Sigmoid colon (tissue), 7 donors: ENCODE results near the gene ZFP64. TPM values are rescaled to one million over a fixed set of nuclear protein-coding genes. Genes with fewer than 3 reads are reported as not detected.

ENCODE experiments used
- DNase-seq: peaks from one replicate; pipeline ENCODE4 v3.0.0-alpha.2; 2019
- H3K27ac ChIP-seq, 4 donors: fragments of 200-600 bp; sonication (generic); one replicate each; pipeline ENCODE4 v1.5.1; 2016 to 2019; ENCODE audit warnings: mild to moderate bottlenecking in 1 of 4
- H3K27me3 ChIP-seq, 3 donors: fragments of 200-600 bp; sonication (generic); one replicate each; pipeline ENCODE4 v1.5.1; 2019; ENCODE audit warnings: mild to moderate bottlenecking in 1 of 3
- H3K36me3 ChIP-seq, 4 donors: fragments of 200-600 bp; sonication (generic); one replicate each; pipeline ENCODE4 v1.5.1; 2016 to 2019
- H3K4me1 ChIP-seq, 4 donors: fragments of 200-600 bp; sonication (generic); one replicate each; pipeline ENCODE4 v1.5.1; 2017 to 2019
- H3K4me3 ChIP-seq, 4 donors: fragments of 200-600 bp; sonication (generic); one replicate each; pipeline ENCODE4 v1.5.1; 2017 to 2019; ENCODE audit warnings: mild to moderate bottlenecking in 2 of 4, moderate library complexity in 1 of 4
- H3K9me3 ChIP-seq, 4 donors: fragments of 200-600 bp in 3 of 4; sonication (generic) in 3 of 4; one replicate each; pipeline versions ENCODE4 v1.5.1 to v1.6.1; 2013 to 2019
- CTCF ChIP-seq, 4 experiments: fragments of 450-650 bp in 3 of 4; fragments of 200-600 bp in 1 of 4; IDR thresholded peaks; one replicate each; pipeline ENCODE4 v1.5.1; 2016 to 2019; ENCODE audit warnings: antibody characterized with exemption in 4 of 4, mild to moderate bottlenecking in 3 of 4, moderate library complexity in 2 of 4
- EP300 ChIP-seq, 4 donors: sonication (generic); formaldehyde crosslinking; IDR thresholded peaks; one replicate each; pipeline ENCODE4 v1.6.1; 2017; ENCODE audit warnings: antibody characterized with exemption in 4 of 4
- POLR2A ChIP-seq, 2 donors: fragments of 450-650 bp; IDR thresholded peaks; one replicate each; pipeline ENCODE4 v1.6.1; 2016; ENCODE audit warnings: antibody characterized with exemption in 2 of 2, mild to moderate bottlenecking in 2 of 2, moderate library complexity in 2 of 2
- POLR2AphosphoS5 ChIP-seq, 4 donors: sonication (generic); formaldehyde crosslinking; IDR thresholded peaks; one replicate each; pipeline ENCODE4 v1.6.1; 2017; ENCODE audit warnings: antibody characterized with exemption in 4 of 4
- WGBS, 2 donors: extraction: QIAGEN DNeasy Blood & Tissue Kit; methylation state at CpG; one replicate each; pipeline ENCODE4 v1.1.7; 2013; 5-methylcytosine and 5-hydroxymethylcytosine counted together
- intact Hi-C: fragments of 100-400 bp; cut with DNase I; formaldehyde crosslinking; loops from one replicate; pipeline ENCODE4 v1.15.1; 2023
- polyA plus RNA-seq, 3 donors: library from polyadenylated mRNA; stranded (reverse); fragments of 200-250 nt; gene quantifications; one replicate each; pipeline ENCODE4 v1.2.3, GENCODE V29; 2013
- total RNA-seq, 4 donors: library from RNA; depleted of rRNA; stranded (reverse); fragments of >200 nt; gene quantifications; one replicate each; pipeline ENCODE4 v1.1.0, GENCODE V29; 2016
- donor health status: healthy with polysubstance abuse.
- donor health status: Bipolar disorder and iron deficiency.
- donor health status: healthy.

ZFP64 gene
- total and polyA plus RNA-seq, 7 donors = 5.4 to 20.5 (median 9.6) TPM

- Histone ChIP-seq H3K4me3 (no peak overlapping the region), H3K9me3 (no peaks in the 10 kb centered on the region), H3K4me1 (no peaks in the 10 kb centered on the region), H3K27ac (no peak overlapping the region), H3K36me3 (peaks cover 0 to 33% (median 4%) of the 10 kb centered on the region in 4 donors), H3K27me3 (no peaks in the 10 kb centered on the region)
- DNase-seq = no peak
- 95% methylated on average over 5 of the region's 5 CpGs for WGBS, 2 donors
- intact Hi-C loops = no loop called here
- TF ChIP-seq EP300 (IDR thresholded peaks at IDR 0.05) = no peak
- no peak for TF ChIP-seq CTCF (IDR thresholded peaks at IDR 0.05)
- TF ChIP-seq POLR2A (IDR thresholded peaks at IDR 0.05) = no peak
- no peak for TF ChIP-seq POLR2AphosphoS5 (IDR thresholded peaks at IDR 0.05)
These were observed 11.3 kb downstream of the ZFP64 start for GRCh38 chr20:52180180-52180840.

DNA sequence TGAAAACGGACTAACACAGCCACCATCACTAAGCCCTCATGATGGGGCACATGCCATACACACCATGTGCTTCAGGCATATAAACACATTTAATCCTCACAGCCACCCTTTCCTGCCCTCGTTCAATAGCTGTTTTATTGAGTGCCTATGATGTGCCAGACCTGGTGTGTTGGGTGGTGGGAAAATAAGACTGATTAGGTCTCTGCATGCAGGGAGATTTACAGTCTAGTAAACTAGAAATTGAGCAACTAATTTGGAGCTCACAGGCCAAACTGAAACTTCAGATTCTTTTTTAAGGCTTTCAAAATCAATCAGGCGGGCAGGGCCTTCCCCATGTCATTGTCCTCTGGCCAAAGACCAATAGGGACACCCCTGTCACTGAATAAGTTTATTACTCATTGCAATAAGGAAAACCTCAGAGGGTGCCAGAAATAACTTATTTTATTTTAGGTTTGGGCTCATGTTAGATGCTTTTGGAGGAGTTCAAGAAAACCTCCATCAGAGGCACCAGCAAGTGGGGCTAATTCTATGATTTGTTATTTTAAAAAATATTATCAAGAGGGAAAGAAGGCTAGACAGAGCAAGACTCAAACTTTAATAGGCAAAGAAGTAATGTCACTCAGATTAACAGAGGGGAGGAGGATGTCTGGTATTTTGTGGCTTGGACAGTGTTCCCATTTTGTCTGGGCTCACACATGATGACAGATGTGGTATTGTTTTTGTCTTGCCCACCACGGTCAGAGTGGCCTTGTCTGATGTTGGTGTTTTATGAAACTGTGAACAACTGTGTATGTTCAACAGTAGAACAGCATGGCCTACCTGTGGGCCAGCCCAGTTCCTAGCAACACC is 12.0 kb downstream of the ZFP64 start:
- Histone ChIP-seq H3K4me1 (no peaks in the 10 kb centered on the region), H3K4me3 (no peak overlapping the region), H3K27me3 (no peaks in the 10 kb centered on the region), H3K27ac (no peak overlapping the region), H3K9me3 (no peaks in the 10 kb centered on the region), H3K36me3 (peaks cover 0 to 25% (median 4%) of the 10 kb centered on the region in 4 donors)
- no peak for TF ChIP-seq POLR2AphosphoS5 (IDR thresholded peaks at IDR 0.05)
- no peak for TF ChIP-seq POLR2A (IDR thresholded peaks at IDR 0.05)
- TF ChIP-seq EP300 (IDR thresholded peaks at IDR 0.05) = no peak
- no peak for TF ChIP-seq CTCF (IDR thresholded peaks at IDR 0.05)
- no peak for DNase-seq
- WGBS, 2 donors = 65 to 80% methylated on average over 4 of the region's 4 CpGs
- intact Hi-C loops = no loop called here

GRCh38 chr20:52178691-52179090 is 12.9 kb downstream of the ZFP64 start:
- Histone ChIP-seq H3K9me3 (no peaks in the 10 kb centered on the region), H3K27ac (no peak overlapping the region), H3K27me3 (no peaks in the 10 kb centered on the region), H3K4me3 (no peak overlapping the region), H3K36me3 (peaks cover 0 to 20% (median 4%) of the 10 kb centered on the region in 4 donors), H3K4me1 (no peaks in the 10 kb centered on the region)
- intact Hi-C loops = no loop called here
- TF ChIP-seq POLR2AphosphoS5 (IDR thresholded peaks at IDR 0.05) (no peak), CTCF (IDR thresholded peaks at IDR 0.05) (no peak), EP300 (IDR thresholded peaks at IDR 0.05) (no peak), POLR2A (IDR thresholded peaks at IDR 0.05) (no peak)
- no peak for DNase-seq
- 85 to 95% methylated on average over 3 of the region's 3 CpGs for WGBS, 2 donors

DNA sequence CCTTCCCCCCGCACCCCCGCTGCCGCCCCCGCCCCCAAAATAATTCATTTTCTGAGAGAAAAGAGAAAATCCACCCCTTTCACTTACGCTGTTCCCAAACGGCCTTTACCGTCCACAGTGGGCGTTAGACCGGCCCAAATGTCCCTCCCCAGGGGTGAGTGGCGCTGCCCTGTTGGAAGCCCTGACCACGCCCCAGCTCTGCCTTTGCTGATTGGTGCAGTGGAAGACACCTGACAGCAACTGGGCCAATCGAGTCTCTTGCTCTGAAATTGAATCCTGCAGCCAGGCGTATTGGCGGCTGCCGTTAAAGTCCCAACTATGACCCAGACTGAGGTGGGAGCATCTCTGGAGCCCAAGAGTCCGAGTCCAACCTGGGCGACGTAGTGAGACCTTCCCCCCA is 15.7 kb downstream of the ZFP64 start:
- no peak for TF ChIP-seq POLR2AphosphoS5 (IDR thresholded peaks at IDR 0.05)
- TF ChIP-seq EP300 (IDR thresholded peaks at IDR 0.05) = no peak
- TF ChIP-seq POLR2A (IDR thresholded peaks at IDR 0.05) = no peak
- no peak for TF ChIP-seq CTCF (IDR thresholded peaks at IDR 0.05)
- Histone ChIP-seq H3K9me3 (no peaks in the 10 kb centered on the region), H3K27me3 (no peaks in the 10 kb centered on the region), H3K4me1 (no peaks in the 10 kb centered on the region), H3K27ac (no peak overlapping the region), H3K4me3 (no peak overlapping the region), H3K36me3 (peaks cover 0 to 21% (median 4%) of the 10 kb centered on the region in 4 donors)
- intact Hi-C loops = no loop called here
- WGBS, 2 donors = 98% methylated on average over 18 of the region's 18 CpGs
- no peak for DNase-seq
